HG02884 (cell line): ENCODE results near the gene IL2RA.
"Not testable (repeated sequence)": the region's sequence is repeated elsewhere in the genome, so short reads cannot be mapped to it uniquely, and the experiment has no call there.

Experiments
- ATAC-seq: cut with Tn5 transposase; IDR thresholded peaks from one replicate; pipeline ENCODE4 v1.9.1; 2021; ENCODE audit warnings: mild to moderate bottlenecking, moderate library complexity; ENCODE audit not compliant: unreplicated experiment

Gene IL2RA

GRCh38 chr10:5963591-5963990 lies 98.6 kb downstream of the IL2RA start:
- no peak for ATAC-seq

- ATAC-seq, result no peak
Observed at GRCh38 chr10:5963071-5963470, 99.1 kb downstream of the IL2RA start.

- not testable (repeated sequence) for ATAC-seq
Observed at GRCh38 chr10:5962358-5962940, 99.7 kb downstream of the IL2RA start.

GRCh38 chr10:5961405-5962100 lies 100.6 kb downstream of the IL2RA start:
- no peak for ATAC-seq

GRCh38 chr10:5960973-5961275 lies 101.2 kb downstream of the IL2RA start:
- not testable (repeated sequence) for ATAC-seq
